ENCODE results near the gene MUC12. TPM values are rescaled to one million over a fixed set of nuclear protein-coding genes. Genes with fewer than 3 reads are reported as not detected.
A peak's percentile ranks its signal among the peaks of the same experiment; 100 is the strongest.

MUC12 gene
- total and polyA plus RNA-seq, 2 donors from 2014 or later, result 3.8 TPM; not detected in 1

DNA sequence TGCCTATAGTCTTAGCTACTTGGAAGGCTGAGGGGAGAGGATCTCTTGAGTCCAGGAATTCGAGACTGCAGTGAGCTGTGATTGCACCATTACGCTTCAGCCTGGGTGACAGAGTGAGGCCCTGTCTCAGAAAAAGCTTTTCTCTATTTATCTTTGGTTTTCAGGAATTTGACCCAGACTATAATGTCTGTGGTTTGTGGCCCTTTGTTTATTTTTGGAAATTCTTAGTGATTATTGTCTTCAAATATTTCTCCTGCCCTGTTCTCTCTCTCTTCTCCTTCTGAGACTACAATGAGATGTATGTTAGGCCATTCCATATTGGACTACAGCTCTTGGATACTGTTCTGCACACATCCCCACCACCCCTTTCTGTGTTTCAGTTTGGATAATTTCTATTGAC, 4.7 kb downstream of the MUC12 start:
- Histone ChIP-seq H3K4me1 (ENCODE audit: control insufficient read depth in 2 of 3, insufficient read depth in 2 of 3, low read depth in 1 of 3, low read length in 3 of 3) (no peaks in the 10 kb centered on the region), H3K36me3 (ENCODE audit: control insufficient read depth in 2 of 3, insufficient read depth in 3 of 3, low read length in 3 of 3) (no peaks in the 10 kb centered on the region), H3K27ac (ENCODE audit: low read depth in 2 of 2, low read length in 2 of 2) (no peak overlapping the region), H3K4me3 (ENCODE audit: low read length in 3 of 3) (no peak overlapping the region), H3K9me3 (ENCODE audit: control insufficient read depth in 2 of 3, insufficient read depth in 1 of 3, low read length in 3 of 3) (no peaks in the 10 kb centered on the region), H3K9ac (ENCODE audit: low read length in 3 of 3) (no peak overlapping the region), H3K27me3 (ENCODE audit: control insufficient read depth, insufficient read depth, low read length) (peaks cover 3% of the 10 kb centered on the region)
- TF ChIP-seq, protein P1, sequence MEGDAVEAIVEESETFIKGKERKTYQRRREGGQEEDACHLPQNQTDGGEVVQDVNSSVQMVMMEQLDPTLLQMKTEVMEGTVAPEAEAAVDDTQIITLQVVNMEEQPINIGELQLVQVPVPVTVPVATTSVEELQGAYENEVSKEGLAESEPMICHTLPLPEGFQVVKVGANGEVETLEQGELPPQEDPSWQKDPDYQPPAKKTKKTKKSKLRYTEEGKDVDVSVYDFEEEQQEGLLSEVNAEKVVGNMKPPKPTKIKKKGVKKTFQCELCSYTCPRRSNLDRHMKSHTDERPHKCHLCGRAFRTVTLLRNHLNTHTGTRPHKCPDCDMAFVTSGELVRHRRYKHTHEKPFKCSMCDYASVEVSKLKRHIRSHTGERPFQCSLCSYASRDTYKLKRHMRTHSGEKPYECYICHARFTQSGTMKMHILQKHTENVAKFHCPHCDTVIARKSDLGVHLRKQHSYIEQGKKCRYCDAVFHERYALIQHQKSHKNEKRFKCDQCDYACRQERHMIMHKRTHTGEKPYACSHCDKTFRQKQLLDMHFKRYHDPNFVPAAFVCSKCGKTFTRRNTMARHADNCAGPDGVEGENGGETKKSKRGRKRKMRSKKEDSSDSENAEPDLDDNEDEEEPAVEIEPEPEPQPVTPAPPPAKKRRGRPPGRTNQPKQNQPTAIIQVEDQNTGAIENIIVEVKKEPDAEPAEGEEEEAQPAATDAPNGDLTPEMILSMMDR (IDR thresholded peaks at IDR 0.05; ENCODE audit: borderline replicate concordance, extremely low read depth, insufficient read depth), result no peak
- FAIRE-seq (no peak), DNase-seq (no peak)
- intact Hi-C loops (cut with DNase I), result no loop called here

DNA sequence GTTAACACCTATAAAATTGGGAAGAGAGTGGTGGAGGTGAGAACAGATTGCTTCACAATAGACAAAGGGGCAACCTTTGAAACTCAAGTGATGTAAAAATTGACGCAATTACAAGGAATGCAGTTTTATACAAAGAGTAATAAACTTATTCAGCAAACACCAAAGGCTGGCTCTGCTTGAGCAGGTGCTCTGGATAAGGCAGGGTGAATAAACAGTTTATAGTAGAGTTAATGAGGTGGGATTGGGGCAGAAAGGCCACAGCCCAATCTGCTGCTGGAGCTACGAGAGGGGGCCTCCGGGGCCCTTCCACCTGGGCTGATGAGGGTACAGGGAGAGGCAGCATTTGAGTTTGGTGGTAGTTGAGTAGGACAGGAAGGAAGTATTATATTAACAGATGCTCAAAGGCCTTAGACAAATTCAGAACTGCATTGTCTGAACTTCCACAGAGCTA, 6.0 kb downstream of the MUC12 start:
- no peak overlapping the region for H3K4me3 ChIP-seq (ENCODE audit: low read length in 3 of 3)
- H3K27me3 ChIP-seq (ENCODE audit: control insufficient read depth, insufficient read depth, low read length), result no peaks in the 10 kb centered on the region
- no peaks in the 10 kb centered on the region for H3K4me1 ChIP-seq (ENCODE audit: control insufficient read depth in 2 of 3, insufficient read depth in 2 of 3, low read depth in 1 of 3, low read length in 3 of 3)
- DNase-seq (peak in 1 of 5 donors; percentile 15), FAIRE-seq (no peak)
- H3K27ac ChIP-seq (ENCODE audit: low read depth in 2 of 2, low read length in 2 of 2), result no peak overlapping the region
- TF ChIP-seq, protein P1 (IDR thresholded peaks at IDR 0.05; ENCODE audit: borderline replicate concordance, extremely low read depth, insufficient read depth), result no peak
- intact Hi-C loops (cut with DNase I), result no loop called here
- H3K9ac ChIP-seq (ENCODE audit: low read length in 3 of 3), result no peak overlapping the region
- H3K36me3 ChIP-seq (ENCODE audit: control insufficient read depth in 2 of 3, insufficient read depth in 3 of 3, low read length in 3 of 3), result no peaks in the 10 kb centered on the region
- no peaks in the 10 kb centered on the region for H3K9me3 ChIP-seq (ENCODE audit: control insufficient read depth in 2 of 3, insufficient read depth in 1 of 3, low read length in 3 of 3)

DNA sequence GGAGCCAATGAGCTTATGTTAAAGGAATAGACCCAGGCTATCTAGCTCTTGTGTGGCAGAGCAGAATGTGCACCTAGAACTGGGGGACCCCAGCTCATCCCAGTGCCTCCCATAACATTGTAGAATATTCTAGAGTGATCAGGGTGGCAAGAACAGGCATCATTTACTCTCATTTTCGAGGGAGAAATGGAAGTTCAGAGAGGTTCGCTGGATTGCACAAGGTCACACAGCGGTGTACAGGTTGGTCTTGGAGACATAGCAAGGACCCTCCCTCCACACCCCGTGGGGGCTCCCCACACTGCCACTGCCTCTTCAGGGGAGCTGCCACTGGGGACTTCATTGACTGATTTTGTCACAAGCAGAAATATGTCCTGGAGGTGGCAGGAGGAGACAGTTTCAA, 8.9 kb downstream of the MUC12 start:
- intact Hi-C loops (cut with DNase I), result no loop called here
- FAIRE-seq, result no peak
- TF ChIP-seq, protein P1 (IDR thresholded peaks at IDR 0.05; ENCODE audit: borderline replicate concordance, extremely low read depth, insufficient read depth), result no peak

More for the DNA sequence above, 8.9 kb downstream of the MUC12 start:
- H3K36me3 ChIP-seq (ENCODE audit: control insufficient read depth in 2 of 3, insufficient read depth in 3 of 3, low read length in 3 of 3), result no peaks in the 10 kb centered on the region
- H3K4me1 ChIP-seq (ENCODE audit: control insufficient read depth in 2 of 3, insufficient read depth in 2 of 3, low read depth in 1 of 3, low read length in 3 of 3), result no peaks in the 10 kb centered on the region
- no peak overlapping the region for H3K9ac ChIP-seq (ENCODE audit: low read length in 3 of 3)
- no peaks in the 10 kb centered on the region for H3K9me3 ChIP-seq (ENCODE audit: control insufficient read depth in 2 of 3, insufficient read depth in 1 of 3, low read length in 3 of 3)
- H3K27ac ChIP-seq (ENCODE audit: low read depth in 2 of 2, low read length in 2 of 2), result no peak overlapping the region
- H3K4me3 ChIP-seq (ENCODE audit: low read length in 3 of 3), result no peak overlapping the region
- DNase-seq, result peak in 1 of 5 donors; percentile 29
- H3K27me3 ChIP-seq (ENCODE audit: control insufficient read depth, insufficient read depth, low read length), result no peaks in the 10 kb centered on the region

Data from kidney (tissue), 14 donors.